A549 (cell line): ENCODE data around the gene SPP1. TPM values are rescaled to one million over a fixed set of nuclear protein-coding genes. Genes with fewer than 3 reads are reported as not detected.

Experiments
- ATAC-seq, 2 experiments: fragments of 200-7000 bp in 1 of 2; fragments of >200 bp in 1 of 2; cut with Nextera tagmentation in 1 of 2; cut with Tn5 transposase in 1 of 2; 3 replicates each; pipeline versions ENCODE4 v1.8.0 to v1.9.1; 2018 to 2020; ENCODE audit warnings: mild to moderate bottlenecking in 1 of 2, moderate library complexity in 1 of 2
- CTCF ChIA-PET: fragments of 300-600 bp; sonication (Branson Sonifier 250); formaldehyde crosslinking; extraction: SDS; loops from one replicate; lab custom pipeline; 2021; ENCODE audit warnings: antibody characterized with exemption, inconsistent platforms; lab: Yijun Ruan, JAX
- POLR2A ChIA-PET: fragments of 350-600 bp; formaldehyde crosslinking; extraction: SDS; loops from one replicate; lab custom pipeline; 2021; ENCODE audit warnings: antibody characterized with exemption, inconsistent platforms; lab: Yijun Ruan, JAX
- DNase-seq, 2 experiments: peaks; one replicate each; pipeline versions ENCODE4 v3.0.0 to v3.0.0-alpha.2; 2011 to 2016; ENCODE audit warnings: low read depth in 1 of 2, low spot score in 1 of 2
- FAIRE-seq: peaks from 2 replicates; lab custom pipeline; 2011; peaks lifted over from hg19 to GRCh38; lab: Jason Lieb, UNC
- H3K27ac ChIP-seq, 2 experiments: fragments of >200 bp; sonication (Bioruptor Twin); formaldehyde crosslinking; 3 replicates each; pipeline ENCODE4 v1.5.1; 2016 to 2017
- H3K4me1 ChIP-seq: fragments of >200 bp; sonication (Bioruptor Twin); formaldehyde crosslinking; 3 replicates; pipeline ENCODE4 v1.6.1; 2016
- H3K4me2 ChIP-seq: fragments of >200 bp; sonication (Bioruptor Twin); formaldehyde crosslinking; 3 replicates; pipeline ENCODE4 v1.6.1; 2016
- H3K4me3 ChIP-seq: fragments of >200 bp; sonication (Bioruptor Twin); formaldehyde crosslinking; 3 replicates; pipeline ENCODE4 v1.5.1; 2016
- H3K9me3 ChIP-seq: fragments of >200 bp; sonication (Bioruptor Twin); formaldehyde crosslinking; 3 replicates; pipeline ENCODE4 v1.6.1; 2016
- BHLHE40 ChIP-seq: IDR thresholded peaks from 2 replicates; pipeline ENCODE4 v1.6.1; 2012; ENCODE audit warnings: low read depth, low read length, inconsistent platforms
- CHD4 ChIP-seq: fragments of 200-600 bp; sonication (generic); IDR thresholded peaks from 2 replicates; pipeline ENCODE4 v1.6.1; 2016; ENCODE audit warnings: antibody characterized with exemption, mild to moderate bottlenecking, borderline replicate concordance
- EHMT2 ChIP-seq: fragments of 200-600 bp; sonication (generic); IDR thresholded peaks from 2 replicates; pipeline ENCODE4 v1.6.1; 2016; ENCODE audit warnings: antibody characterized with exemption, low read depth, mild to moderate bottlenecking, moderate library complexity
- ELK1 ChIP-seq: fragments of 150-350 bp; IDR thresholded peaks from 2 replicates; pipeline ENCODE4 v1.6.1; 2014; ENCODE audit warnings: low read depth, mild to moderate bottlenecking, low read length
- FOSB ChIP-seq: fragments of 250-450 bp; sonication (Bioruptor Pico); IDR thresholded peaks from 2 replicates; pipeline ENCODE4 v1.5.0; 2020; ENCODE audit warnings: mild to moderate bottlenecking, moderate library complexity
- GATA3 ChIP-seq: IDR thresholded peaks from 2 replicates; pipeline ENCODE4 v1.6.1; 2012; ENCODE audit warnings: borderline replicate concordance
- HOXA7 ChIP-seq: fragments of 250-450 bp; sonication (Bioruptor Pico); IDR thresholded peaks from 2 replicates; pipeline ENCODE4 v1.5.0; 2020; ENCODE audit warnings: mild to moderate bottlenecking, moderate library complexity
- JUN ChIP-seq, 2 experiments: fragments of >200 bp; sonication (Bioruptor Twin); formaldehyde crosslinking; IDR thresholded peaks; 2 replicates in 1 of 2; 3 replicates in 1 of 2; pipeline ENCODE4 v1.6.1; 2016 to 2017
- NR3C1 ChIP-seq: fragments of >200 bp; sonication (Bioruptor Twin); formaldehyde crosslinking; IDR thresholded peaks from 3 replicates; pipeline ENCODE4 v1.6.1; 2017
- POLR2A ChIP-seq: IDR thresholded peaks from 2 replicates; pipeline ENCODE4 v1.6.1; 2012; ENCODE audit warnings: mild to moderate bottlenecking, low read length
- RAD21 ChIP-seq, 2 experiments: fragments of >200 bp in 1 of 2; sonication (Bioruptor Twin) in 1 of 2; formaldehyde crosslinking in 1 of 2; IDR thresholded peaks in 1 of 2; conservative IDR thresholded peaks in 1 of 2; 2 replicates in 1 of 2; 3 replicates in 1 of 2; pipeline ENCODE4 v1.6.1; 2012 to 2018; ENCODE audit warnings: inconsistent platforms in 1 of 2
- RARB ChIP-seq: fragments of 250-450 bp; sonication (Bioruptor Pico); IDR thresholded peaks from 2 replicates; pipeline ENCODE4 v1.8.0; 2021; ENCODE audit warnings: mild to moderate bottlenecking, moderate library complexity
- RFX5 ChIP-seq: fragments of 450-650 bp; IDR thresholded peaks from 2 replicates; pipeline ENCODE4 v1.7.1; 2014; ENCODE audit warnings: antibody characterized with exemption, mild to moderate bottlenecking, moderate library complexity
- TFCP2L1 ChIP-seq: fragments of 250-450 bp; sonication (Bioruptor Pico); IDR thresholded peaks from 2 replicates; pipeline ENCODE4 v1.5.0; 2021; ENCODE audit warnings: mild to moderate bottlenecking
- ZNF302 ChIP-seq: fragments of 250-450 bp; sonication (Bioruptor Pico); IDR thresholded peaks from 2 replicates; pipeline ENCODE4 v1.9.0; 2021; ENCODE audit warnings: inconsistent platforms, mild to moderate bottlenecking, moderate library complexity
- WGBS: methylation state at CpG from one replicate; pipeline ENCODE4 v1.1.6; 2017; ENCODE audit errors: missing lambda C conversion rate; 5-methylcytosine and 5-hydroxymethylcytosine counted together
- polyA plus RNA-seq, 4 experiments: library from polyadenylated mRNA; depleted of rRNA in 3 of 4; stranded (reverse); fragments of >200 nt; fragmentation: RNase III in 1 of 4; extraction: RNeasy Plus Mini Kit Qiagen cat#74134 plus additional on column Dnase treatment in 1 of 4; gene quantifications; 2 replicates in 3 of 4; 3 replicates in 1 of 4; pipeline ENCODE4 v1.2.3, GENCODE V29; 2011 to 2017
- TF ChIP-seq, protein P1 (sequence below): fragments of 250-450 bp; sonication (Bioruptor Pico); IDR thresholded peaks from 2 replicates; pipeline ENCODE4 v1.5.0; 2020; ENCODE audit warnings: low read depth, mild to moderate bottlenecking, moderate library complexity
- TF ChIP-seq, protein P2 (sequence below): fragments of 200-600 bp; sonication (generic); IDR thresholded peaks from 2 replicates; pipeline ENCODE4 v1.6.1; 2016; ENCODE audit warnings: antibody characterized with exemption, mild to moderate bottlenecking, moderate library complexity
- TF ChIP-seq, protein P3 (sequence below): IDR thresholded peaks from 2 replicates; pipeline ENCODE4 v1.6.1; 2012; ENCODE audit warnings: low read depth, borderline replicate concordance
- TF ChIP-seq, protein P4 (sequence below): fragments of 450-650 bp; IDR thresholded peaks from 2 replicates; pipeline ENCODE4 v1.6.1; 2014; ENCODE audit warnings: antibody characterized with exemption

Gene SPP1
- polyA plus RNA-seq, 2 of the 4 experiments (the other 2 are of a cell fraction), result 226 to 415 TPM

DNA sequence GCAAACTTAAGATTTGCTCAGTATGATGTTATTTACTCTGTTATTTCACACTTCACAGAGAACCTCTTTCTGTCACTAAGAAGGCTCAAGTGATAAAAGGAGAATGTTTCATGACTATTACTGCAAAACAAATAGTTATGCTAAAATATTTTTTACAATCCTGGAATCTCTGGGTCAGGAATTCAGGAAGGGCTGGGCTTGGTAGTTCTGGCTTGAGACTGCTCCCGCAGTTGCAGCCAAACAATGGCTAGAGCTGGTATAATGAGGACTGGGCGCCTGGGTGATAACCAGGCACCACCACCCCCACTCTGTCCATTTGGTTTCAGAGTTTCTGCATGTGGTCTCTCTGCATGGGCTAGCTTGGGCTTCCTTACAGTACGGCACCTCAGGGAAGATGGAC is 28.7 kb upstream of the SPP1 start (continued):
- TF ChIP-seq TFCP2L1 (CRISPR knock-in tag) (no peak), NR3C1 (no peak), POLR2A (no peak), CHD4 (no peak), BHLHE40 (no peak), RFX5 (no peak), ELK1 (no peak)

- TF ChIP-seq FOSB (CRISPR knock-in tag) (no peak), EHMT2 (no peak), ELK1 (no peak), NR3C1 (no peak), JUN (IDR thresholded peaks at IDR 0.05) (no peak), BHLHE40 (no peak), RAD21 (conservative IDR thresholded peaks at IDR 0.05 in 1 of 2, IDR thresholded peaks at IDR 0.05 in 1 of 2) (no peak), RARB (CRISPR knock-in tag) (no peak), ZNF302 (CRISPR knock-in tag) (no peak), HOXA7 (no peak), GATA3 (no peak)
- TF ChIP-seq, protein P1, sequence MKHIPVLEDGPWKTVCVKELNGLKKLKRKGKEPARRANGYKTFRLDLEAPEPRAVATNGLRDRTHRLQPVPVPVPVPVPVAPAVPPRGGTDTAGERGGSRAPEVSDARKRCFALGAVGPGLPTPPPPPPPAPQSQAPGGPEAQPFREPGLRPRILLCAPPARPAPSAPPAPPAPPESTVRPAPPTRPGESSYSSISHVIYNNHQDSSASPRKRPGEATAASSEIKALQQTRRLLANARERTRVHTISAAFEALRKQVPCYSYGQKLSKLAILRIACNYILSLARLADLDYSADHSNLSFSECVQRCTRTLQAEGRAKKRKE, result no peak
- TF ChIP-seq, protein P2, sequence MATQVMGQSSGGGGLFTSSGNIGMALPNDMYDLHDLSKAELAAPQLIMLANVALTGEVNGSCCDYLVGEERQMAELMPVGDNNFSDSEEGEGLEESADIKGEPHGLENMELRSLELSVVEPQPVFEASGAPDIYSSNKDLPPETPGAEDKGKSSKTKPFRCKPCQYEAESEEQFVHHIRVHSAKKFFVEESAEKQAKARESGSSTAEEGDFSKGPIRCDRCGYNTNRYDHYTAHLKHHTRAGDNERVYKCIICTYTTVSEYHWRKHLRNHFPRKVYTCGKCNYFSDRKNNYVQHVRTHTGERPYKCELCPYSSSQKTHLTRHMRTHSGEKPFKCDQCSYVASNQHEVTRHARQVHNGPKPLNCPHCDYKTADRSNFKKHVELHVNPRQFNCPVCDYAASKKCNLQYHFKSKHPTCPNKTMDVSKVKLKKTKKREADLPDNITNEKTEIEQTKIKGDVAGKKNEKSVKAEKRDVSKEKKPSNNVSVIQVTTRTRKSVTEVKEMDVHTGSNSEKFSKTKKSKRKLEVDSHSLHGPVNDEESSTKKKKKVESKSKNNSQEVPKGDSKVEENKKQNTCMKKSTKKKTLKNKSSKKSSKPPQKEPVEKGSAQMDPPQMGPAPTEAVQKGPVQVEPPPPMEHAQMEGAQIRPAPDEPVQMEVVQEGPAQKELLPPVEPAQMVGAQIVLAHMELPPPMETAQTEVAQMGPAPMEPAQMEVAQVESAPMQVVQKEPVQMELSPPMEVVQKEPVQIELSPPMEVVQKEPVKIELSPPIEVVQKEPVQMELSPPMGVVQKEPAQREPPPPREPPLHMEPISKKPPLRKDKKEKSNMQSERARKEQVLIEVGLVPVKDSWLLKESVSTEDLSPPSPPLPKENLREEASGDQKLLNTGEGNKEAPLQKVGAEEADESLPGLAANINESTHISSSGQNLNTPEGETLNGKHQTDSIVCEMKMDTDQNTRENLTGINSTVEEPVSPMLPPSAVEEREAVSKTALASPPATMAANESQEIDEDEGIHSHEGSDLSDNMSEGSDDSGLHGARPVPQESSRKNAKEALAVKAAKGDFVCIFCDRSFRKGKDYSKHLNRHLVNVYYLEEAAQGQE, result no peak
- TF ChIP-seq, protein P3, sequence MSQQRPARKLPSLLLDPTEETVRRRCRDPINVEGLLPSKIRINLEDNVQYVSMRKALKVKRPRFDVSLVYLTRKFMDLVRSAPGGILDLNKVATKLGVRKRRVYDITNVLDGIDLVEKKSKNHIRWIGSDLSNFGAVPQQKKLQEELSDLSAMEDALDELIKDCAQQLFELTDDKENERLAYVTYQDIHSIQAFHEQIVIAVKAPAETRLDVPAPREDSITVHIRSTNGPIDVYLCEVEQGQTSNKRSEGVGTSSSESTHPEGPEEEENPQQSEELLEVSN, result no peak
- TF ChIP-seq, protein P4, sequence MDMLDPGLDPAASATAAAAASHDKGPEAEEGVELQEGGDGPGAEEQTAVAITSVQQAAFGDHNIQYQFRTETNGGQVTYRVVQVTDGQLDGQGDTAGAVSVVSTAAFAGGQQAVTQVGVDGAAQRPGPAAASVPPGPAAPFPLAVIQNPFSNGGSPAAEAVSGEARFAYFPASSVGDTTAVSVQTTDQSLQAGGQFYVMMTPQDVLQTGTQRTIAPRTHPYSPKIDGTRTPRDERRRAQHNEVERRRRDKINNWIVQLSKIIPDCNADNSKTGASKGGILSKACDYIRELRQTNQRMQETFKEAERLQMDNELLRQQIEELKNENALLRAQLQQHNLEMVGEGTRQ, result no peak
- FAIRE-seq (no peak), DNase-seq (no peak), ATAC-seq (no peak)
- H3K9me3 ChIP-seq, result no peaks in the 10 kb centered on the region
- peaks cover 14% of the 10 kb centered on the region for H3K4me1 ChIP-seq
- ChIA-PET POLR2A (no interaction called here), CTCF (no interaction called here)
- no peak overlapping the region for H3K27ac ChIP-seq
- no peak overlapping the region for H3K4me3 ChIP-seq
- 68% methylated on average over 6 of the region's 6 CpGs for WGBS
- no peak overlapping the region for H3K4me2 ChIP-seq
Measured at GRCh38 chr4:87947381-87948160, 27.9 kb upstream of the SPP1 start.
